Stimulated activated CD4-positive, alpha-beta T cell treated with anti-CD3 and anti-CD28 coated beads, Interleukin-2, amount 100 ng/mL, for 24 hours (primary cell): Measurements from ENCODE around the gene TM6SF1.
"Not testable (repeated sequence)": the region's sequence is repeated elsewhere in the genome, so short reads cannot be mapped to it uniquely, and the experiment has no call there.

Source experiments
- DNase-seq, 2 donors: peaks; one replicate each; pipeline ENCODE4 v3.0.0-alpha.2; 2020

Gene TM6SF1

DNA sequence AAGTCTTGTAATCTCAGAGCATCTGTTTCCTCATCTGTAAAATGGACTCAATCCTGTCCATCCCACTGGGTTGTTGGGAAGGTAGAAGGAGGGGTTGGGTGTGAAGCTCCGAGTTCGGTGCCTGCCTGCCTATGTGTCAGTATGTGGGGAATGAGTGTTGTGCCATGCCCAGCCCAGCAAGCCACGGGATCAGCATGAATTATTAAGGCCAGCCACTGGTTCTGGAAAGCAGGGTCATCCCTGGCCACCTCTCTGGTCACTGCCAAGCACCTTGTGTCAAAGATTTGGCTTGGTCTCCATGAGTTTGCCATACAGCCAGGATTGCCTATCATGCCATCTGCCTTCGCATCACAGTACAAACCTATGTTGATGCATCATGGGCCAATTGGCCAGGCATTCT is 11.5 kb downstream of the TM6SF1 start:
- DNase-seq: no peak

DNA sequence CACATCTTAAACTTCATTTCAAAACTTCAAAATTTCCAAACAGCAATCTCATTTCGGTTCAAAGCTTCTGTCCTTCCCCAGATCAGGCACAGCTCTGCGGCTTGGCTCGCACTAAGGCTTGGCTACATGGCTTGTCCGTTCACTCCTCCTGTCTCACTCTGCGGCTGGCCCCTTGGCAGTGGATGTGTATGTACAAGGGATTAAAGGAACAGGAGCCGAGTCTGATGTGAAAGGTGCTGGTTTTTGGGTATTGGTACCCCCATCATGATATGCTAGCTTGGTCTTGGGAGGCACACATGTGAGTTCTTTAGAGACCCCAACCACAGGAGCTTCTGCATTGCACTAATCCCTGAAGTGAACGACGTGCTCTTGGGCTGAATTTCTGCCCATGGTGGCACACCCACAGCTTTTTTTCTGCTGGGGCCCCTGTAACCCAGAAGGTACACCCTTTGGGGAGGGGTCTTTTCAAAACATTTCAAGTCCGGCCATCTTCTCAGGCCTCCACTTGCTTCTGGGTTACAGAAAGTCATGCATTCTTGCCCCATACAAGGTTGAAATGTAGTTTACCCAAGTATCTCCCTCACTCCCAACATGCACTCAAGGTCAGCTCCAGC is 12.6 kb downstream of the TM6SF1 start:
- no peak for DNase-seq

DNA sequence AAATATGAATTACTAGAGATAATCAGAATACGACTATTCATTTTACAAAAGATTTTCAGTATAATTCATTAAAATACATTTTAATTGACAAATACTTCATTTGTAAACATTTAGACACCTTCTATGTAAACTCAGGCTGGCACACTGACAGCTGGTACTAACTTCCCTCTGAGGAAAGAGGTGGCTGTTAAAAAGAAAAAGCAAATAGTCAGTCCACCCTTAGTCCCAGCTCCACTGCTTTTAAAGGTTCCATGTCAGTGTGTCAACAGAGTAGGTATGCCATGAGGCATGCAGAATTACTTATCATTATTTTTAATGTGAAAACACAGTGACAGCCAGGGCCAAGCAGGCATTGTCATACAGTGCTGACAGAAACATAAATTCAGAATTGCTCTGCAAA is 16.1 kb downstream of the TM6SF1 start:
- DNase-seq: no peak

DNA sequence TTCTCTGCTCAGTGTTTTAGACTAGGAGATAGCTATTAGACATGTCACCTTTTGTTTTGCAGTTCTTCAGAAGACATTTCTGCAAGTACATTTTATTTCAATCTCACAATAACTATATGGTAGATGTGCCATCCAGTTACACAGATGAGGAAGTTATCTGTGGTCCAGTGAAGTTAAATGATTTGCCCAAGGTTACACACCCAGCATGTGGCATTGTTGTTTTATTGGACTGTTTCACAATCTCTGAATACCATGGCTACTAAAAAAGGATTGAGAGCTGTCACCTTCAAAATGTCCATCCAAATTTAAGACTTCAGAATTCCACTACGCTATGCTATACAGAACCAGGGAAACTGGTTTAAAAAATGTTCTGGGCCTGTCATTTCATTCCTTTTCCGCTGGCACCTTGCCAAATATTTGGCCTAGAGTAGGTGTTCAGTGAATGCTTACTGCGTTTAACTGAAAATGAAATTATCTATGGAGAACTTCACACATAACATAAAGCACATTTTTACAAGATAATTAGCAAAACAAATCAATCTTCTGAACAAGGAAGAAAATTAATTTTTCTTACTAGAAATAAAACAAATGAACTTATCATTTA is 20.2 kb downstream of the TM6SF1 start:
- no peak for DNase-seq

DNA sequence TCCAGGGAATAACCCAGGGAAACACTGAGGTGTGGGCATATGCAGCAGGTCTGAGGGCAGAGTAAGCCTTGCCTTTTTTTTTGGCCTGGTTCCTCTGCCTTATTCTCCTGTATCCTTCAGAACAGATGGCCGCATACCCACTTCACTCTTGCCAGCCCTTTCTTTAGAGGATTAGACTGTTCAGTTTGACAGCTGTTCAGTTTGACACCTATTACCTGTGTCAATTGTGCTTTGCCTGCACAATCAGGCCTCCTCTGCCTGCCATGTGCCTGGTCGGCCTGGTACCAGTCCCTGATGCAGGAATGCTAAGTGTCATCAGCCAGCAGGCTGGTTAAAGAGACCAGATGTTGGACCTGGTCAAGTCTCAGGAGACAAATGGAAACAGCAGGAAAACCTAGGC is 22.3 kb downstream of the TM6SF1 start:
- no peak for DNase-seq

DNA sequence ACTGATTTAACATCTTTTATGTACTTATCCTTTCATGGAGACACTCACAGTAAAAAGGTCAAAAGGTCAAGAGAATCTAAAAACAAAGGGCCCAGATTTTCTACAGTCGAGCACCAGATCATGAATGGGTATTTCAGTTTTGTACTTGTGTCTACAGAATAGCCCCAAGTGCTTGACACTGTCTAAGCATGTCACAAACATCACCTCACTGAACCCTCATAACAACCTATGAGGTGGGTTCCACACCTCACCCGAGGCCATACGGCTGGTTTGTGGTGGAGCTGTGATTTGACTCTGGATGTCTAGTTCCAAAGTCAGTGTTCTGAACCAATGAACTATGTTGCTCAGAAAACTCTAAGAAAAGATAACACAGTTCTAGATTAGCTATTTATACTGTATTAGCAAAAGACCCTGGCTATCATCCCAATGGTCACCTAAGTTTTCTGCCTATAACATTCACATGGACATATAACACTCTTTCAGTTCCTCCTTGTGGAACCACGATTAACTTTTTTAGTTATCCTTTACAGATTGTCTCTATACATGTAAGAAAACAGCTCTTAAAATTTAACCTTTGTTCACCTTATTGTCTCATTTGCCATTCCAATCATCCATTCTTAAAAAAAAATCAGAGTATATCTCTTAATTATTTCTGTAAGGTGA is 25.5 kb downstream of the TM6SF1 start:
- DNase-seq: no peak

DNA sequence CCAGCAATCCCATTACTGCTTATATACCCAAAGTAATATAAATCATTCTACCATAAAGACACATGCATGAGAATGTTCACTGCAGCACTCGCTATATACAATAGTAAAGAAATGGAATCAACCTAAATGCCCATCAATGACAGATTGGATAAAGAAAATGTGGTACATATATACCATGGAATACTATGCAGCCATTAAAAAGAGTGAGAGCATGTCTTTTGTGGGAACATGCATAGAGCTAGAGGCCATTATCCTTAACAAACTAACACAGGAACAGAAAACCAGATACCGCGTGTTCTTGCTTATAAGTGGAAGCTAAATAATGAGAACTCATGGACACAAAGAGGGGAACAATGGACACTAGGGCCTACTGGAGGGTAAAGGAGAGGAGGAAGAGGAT is 34.7 kb downstream of the TM6SF1 start:
- DNase-seq: not testable (repeated sequence)

DNA sequence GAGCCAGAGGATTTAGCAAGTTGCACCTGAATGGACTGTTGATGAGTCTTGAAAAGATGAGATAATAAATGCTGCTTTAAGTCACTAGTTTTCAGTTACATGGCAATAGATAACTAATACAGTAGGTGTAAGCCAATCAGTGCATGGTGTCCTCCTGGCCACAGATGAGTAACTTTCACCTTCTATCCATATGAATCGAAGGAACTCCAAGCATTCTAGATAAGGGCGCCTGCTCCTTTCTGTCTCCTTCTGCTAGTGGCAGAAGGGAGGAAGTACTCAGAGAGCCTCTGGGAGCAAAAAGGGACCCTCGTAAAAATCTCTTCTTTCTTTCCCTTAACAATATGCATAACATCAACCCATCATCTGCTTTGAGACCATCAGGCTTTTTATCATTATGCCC is 37.3 kb downstream of the TM6SF1 start:
- no peak for DNase-seq

DNA sequence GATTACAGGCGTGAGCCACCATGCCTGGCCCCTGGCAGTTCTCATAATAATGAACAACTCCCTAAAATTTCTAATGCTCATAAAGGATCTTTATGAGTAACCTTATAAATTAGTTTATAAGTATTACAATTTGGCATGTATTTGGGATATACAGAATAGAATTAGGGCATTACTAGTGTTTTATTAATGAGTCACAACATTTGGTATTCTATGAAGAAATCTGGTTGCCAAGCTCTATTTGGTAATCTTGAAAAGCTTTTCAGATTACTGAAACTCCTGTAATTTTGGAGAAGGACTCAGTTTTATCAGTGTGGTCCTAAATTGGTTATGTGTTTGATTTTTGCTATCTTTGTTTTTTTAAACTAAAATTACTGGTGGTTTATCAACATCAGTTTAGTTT is 45.8 kb downstream of the TM6SF1 start:
- no peak for DNase-seq

DNA sequence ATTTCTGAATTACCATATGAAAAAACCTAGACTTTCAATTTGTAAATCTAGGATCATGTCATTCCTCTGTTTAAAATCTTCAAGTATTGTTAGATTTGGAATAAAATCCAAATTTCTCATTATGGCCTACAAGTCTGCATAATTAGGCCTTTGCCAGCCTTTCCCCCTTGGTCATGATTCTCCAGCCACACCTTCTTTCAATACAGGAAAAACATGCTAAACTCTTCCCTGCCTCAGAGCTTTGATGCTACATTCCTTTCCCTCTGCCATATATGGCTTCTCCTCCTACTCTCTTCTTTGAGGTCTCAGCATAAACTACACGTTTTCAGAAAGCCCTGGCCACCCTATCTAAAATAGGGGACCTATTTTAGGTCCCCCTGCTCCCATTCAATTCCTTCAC is 48.5 kb downstream of the TM6SF1 start:
- DNase-seq: no peak

DNA sequence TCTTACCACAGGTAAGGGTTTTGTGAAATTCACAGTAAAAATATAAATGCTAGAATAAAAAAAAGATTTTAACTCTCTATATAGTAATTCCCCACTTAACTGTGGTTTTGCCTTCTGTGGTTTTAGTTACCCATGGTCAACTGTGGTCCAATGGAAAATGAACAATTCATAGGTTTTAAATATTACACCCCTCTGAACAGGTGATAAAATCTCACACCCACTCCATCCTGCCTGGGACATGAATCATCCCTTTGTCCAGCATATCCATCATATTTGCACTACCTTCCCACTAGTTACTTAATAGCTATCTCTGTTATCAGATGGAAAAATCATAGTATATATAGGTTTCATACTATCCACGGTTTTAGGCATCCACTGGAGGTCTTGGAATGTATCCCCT is 50.9 kb downstream of the TM6SF1 start:
- no peak for DNase-seq

DNA sequence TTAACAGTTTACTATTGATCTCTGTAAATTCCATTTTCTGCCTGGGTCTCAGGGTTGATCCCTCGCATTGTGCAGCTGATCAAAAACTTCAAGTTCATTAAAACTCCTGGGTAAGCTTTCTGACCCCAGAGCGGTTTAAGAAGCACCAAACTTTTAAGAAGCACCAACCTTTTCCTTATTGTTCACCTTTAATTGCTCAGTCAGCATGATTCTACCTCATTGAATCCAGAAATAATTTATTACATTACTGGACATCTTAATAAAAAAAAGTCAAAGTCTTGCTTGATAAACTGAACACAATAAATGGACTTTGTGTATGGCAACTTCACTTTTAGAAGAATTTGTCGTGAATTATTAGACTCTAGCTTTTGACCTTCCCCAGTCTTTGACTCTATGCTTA is 53.3 kb downstream of the TM6SF1 start:
- no peak for DNase-seq

DNA sequence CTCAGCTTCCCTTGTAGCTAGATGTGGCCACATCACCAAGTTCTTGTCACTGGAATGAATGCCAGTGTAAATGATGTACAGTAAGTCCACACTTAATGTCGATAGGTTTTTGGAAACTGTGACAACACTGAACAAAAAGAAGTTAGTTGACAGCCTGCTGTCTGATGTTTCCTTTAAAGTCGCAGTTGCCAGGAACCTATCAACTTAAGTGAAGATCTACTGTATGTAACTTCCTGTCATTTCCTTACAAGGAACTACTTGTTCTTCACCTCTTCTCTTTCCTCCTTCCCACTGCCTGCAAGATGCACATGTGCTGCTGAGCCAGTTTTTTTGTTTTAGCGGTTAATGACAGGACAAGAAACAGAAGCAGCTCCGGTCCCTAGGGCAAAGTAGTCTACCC is 55.6 kb downstream of the TM6SF1 start:
- no peak for DNase-seq

DNA sequence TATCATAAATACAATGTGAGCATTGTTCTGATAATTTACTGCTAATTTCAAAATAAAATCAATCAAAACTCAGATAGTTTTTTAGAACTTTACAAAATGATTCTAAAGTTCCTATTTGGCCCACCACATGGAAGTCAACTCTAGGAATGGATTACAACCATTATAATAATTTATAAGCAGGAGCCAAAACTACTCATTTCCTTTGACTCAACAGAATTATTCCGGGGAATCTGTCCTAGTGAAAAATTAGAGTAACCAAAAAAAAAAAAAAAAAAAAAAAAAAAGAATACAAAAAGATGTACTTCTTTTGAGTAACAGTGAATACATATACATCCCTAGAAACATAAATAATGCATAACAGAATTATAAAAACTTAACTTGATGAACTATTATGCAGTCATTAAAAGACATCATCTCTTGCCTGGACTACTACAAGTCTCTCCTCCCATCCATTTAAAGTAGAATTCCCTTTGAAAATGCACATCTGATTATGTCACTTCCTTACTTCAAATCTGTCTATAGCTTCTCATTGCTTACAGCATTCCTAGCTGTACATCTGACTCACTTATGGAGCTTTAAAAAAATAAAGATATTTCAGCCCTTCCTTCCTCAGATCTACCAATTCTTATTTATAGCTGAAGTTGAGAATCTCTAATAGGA is 56.8 kb downstream of the TM6SF1 start:
- no peak for DNase-seq

DNA sequence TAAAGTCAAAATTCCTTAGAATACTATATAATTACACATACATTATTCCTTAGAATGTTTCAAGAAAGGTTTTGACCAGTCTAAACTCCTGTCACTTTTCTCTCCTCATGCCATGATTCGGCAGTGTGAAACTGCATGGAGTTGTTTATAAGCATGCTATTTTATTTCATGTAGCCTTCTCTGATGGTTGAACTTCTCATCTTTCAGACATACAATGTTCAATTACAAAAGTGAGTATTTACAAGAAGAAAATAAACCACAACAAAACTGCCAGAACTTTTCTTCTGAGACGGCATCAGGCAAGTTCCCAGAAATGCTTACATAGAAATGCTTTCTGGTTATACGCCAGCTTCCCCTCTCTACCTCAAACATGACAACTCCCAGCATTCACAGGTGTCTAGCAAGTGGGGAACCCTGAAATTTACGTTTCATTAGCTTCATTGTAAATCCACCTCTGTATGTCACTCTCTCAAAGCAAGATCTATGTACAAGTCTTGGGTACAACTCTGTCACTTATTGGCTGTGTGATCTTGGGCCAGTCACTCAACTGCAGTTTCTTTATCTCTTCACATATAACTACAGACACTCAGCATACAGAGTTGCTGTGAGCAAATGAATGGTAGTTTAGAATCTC is 57.4 kb downstream of the TM6SF1 start:
- no peak for DNase-seq

DNA sequence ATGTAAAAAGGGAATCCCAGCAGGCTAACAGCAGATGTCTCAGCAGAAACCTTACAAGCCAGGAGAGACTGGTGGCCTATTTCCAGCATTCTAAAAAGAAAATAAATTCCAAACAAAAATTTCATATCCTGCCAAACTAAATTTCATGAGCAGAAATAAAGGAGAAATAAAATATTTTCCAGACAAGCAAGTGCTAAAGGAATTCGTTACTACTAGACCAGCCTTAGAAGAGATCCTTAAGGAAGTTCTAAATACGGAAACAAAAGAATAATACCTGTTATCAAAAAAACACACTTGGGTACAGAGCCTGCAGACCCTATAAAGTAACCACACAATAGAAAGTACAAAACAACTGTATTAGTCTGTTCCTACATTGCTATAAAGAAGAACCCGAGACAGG is 58.8 kb downstream of the TM6SF1 start:
- DNase-seq: no peak

DNA sequence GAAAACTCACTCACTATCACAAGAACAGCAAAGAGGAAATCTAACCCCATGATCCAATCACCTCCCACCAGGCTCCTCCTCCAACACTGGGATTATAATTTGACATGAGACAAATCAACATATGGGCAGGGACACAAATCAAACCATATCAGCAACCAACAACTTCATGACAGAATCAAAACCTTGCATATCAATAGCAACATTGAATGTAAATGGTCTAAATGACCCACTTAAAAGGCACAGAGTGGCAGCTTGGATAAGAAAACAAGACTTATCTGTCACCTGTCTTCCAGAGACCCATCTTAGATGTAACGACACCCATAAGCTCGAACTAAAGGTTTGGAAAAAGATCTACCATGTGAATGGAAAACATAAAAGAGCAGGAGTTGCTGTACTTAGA is 59.4 kb downstream of the TM6SF1 start:
- no peak for DNase-seq

DNA sequence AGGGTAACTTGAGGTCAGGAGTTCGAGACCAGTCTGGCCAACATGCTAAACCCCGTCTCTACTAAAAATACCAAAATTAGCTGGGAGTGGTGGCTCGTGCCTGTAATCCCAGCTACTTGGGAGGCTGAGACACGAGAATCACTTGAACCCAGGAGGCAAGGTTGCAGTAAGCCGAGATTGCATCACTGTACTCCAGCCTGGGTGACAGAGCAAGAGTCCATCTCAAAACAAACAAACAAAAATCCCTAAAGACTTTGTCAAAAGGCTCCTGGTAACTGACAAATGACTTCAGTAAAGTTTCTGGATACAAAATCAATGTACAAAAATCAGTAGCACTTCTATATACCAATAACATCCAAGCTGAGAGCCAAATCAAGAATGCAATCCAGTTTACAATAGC is 62.1 kb downstream of the TM6SF1 start:
- not testable (repeated sequence) for DNase-seq

DNA sequence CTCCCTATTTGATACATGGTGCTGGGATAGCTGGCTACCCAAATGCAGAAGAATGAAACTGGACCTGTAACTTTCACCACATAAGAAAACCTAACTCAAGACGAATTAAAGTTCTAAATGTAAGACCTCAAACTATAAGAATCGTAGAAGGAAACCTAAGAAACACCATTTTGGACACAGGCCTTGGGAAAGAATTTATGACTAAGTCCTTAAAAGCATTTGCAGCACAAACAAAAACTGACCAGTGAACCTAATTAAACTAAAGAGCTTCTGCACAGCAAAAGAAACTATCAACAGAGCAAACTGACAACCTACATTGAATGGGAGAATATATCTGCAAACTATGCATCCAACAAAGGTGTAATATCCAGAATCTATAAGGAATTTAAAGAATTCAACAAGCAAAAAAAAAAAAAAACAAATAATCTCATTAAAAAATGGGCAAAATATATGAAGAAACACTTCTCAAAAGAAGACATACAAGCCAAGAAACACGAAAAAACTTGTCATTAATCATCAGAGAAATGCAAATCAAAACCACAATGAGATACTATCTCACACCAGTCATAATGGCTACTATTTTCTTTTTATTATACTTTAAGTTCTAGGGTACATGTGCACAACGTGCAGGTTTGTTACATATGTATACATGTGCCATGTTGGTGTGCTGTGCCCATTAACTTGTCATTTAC is 63.2 kb downstream of the TM6SF1 start:
- DNase-seq: no peak

DNA sequence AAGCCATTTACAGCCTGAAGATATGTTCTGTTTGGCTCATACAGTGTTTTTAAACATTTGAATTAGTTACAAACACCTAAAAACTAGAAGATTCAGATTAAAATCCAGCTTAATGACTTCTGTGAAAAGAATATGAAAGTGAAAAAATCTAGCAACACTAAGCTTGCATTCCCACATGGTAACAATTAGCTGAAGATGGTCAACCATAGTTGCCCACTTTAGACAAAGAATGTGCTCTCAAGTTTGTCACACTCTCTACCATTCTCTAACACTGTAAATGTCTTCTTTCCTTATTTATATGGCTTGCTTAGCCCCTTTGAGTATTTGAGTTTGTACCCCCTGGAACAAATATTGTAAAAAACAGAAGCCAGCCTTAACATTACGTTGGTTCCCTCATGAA is 67.4 kb downstream of the TM6SF1 start:
- no peak for DNase-seq

DNA sequence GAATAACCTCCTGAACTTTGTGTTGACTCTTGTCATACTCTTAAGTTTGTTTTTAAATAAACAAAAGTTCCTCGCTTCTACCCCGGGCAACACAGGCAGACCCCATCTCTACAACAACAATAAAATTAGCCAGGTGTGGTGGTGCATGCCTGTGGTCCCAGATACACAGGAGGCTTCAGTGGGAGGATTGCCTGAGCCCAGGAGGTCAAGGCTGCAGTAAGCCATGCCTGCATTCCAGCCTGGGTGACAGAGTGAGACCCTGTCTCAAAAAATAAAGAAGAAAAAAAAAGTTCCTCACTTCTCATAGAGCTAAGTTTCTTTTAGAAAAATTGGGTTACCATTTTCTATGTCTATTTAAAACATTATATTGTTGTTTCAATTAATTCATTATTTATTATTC is 70.9 kb downstream of the TM6SF1 start:
- DNase-seq: no peak

DNA sequence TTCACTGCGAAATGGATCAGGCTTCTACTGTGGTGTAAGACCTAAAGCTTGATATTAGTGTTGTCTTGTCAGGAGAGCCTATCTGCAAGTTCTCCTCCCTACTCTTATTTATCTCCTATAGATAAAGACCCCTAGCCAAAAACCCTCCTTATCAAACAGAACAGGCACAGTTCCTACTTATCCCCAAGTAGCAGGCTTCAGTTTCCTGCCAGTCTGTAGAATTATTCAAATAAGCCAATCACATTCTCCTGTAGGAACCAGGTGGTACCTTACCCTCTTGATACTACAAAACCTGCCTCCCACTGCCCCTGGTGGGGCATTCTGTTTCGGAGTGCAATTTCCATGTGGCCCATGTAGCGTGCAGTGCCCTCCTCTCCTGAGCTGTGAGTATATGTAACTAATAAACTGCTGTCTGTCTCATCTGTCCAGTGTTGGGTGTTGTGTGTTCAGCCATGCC is 71.5 kb downstream of the TM6SF1 start:
- no peak for DNase-seq

DNA sequence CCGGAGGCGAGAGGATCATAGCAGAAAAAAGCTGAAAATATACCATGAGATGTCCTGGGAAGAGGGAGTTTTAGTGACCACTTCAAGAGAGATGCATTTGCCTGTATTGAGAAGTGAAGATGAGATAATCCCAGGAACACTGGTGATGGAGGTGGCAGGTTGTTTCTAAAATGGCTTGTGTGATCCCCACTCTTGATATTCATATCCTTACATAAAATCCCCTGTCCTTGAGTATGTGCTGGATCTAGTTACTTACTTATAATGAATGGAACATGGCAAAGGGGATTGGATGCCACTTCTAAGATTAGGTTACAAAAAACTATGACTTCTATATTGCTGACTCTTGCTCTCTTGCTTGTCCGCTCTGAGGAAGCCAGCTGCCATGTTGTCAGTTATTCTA is 78.1 kb downstream of the TM6SF1 start:
- no peak for DNase-seq
